ENCODE results near the gene BCOR.

- TF ChIP-seq POLR2A (IDR thresholded peaks at IDR 0.05; ENCODE audit: low read length) (no peak), GATA1 (IDR thresholded peaks at IDR 0.05; ENCODE audit: low read depth, low read length) (no peak)
Observed at GRCh38 chrX:40098264-40099054, 701 bp upstream of the BCOR start.

All from erythroblast (primary cell).